ENCODE results near the gene CPA5. TPM values are rescaled to one million over a fixed set of nuclear protein-coding genes. Genes with fewer than 3 reads are reported as not detected.

The CPA5 gene
- total RNA-seq, 1 donor from 2014 or later, result not detected

- peak overlapping the region; percentile 88 for H3K27ac Mint-ChIP-seq
- Histone ChIP-seq H3K4me1 (peaks cover 29% of the 10 kb centered on the region), H2AFZ (replicated peaks) (peak overlapping the region; percentile 22), H3K79me2 (ENCODE audit: low read depth) (no peaks in the 10 kb centered on the region), H3K4me2 (peak overlapping the region; percentile 19), H3K27me3 (no peaks in the 10 kb centered on the region), H3K27ac (no peak overlapping the region), H4K20me1 (ENCODE audit: low read depth) (no peaks in the 10 kb centered on the region), H3K9me3 (ENCODE audit: low read depth) (no peaks in the 10 kb centered on the region), H3K36me3 (no peaks in the 10 kb centered on the region), H3K4me3 (no peak overlapping the region), H3K9ac (peak overlapping the region; percentile 38), H3F3A (ENCODE audit: low read depth) (no peaks in the 10 kb centered on the region)
- no peaks in the 10 kb centered on the region for H3K27me3 Mint-ChIP-seq (ENCODE audit: insufficient read depth, low read depth)
- H3K36me3 Mint-ChIP-seq, result peaks cover 28% of the 10 kb centered on the region
- no peak for TF ChIP-seq EZH2phosphoT487 (IDR thresholded peaks at IDR 0.05)
- no peak for TF ChIP-seq EZH2 (IDR thresholded peaks at IDR 0.05)
- TF ChIP-seq, protein P1, sequence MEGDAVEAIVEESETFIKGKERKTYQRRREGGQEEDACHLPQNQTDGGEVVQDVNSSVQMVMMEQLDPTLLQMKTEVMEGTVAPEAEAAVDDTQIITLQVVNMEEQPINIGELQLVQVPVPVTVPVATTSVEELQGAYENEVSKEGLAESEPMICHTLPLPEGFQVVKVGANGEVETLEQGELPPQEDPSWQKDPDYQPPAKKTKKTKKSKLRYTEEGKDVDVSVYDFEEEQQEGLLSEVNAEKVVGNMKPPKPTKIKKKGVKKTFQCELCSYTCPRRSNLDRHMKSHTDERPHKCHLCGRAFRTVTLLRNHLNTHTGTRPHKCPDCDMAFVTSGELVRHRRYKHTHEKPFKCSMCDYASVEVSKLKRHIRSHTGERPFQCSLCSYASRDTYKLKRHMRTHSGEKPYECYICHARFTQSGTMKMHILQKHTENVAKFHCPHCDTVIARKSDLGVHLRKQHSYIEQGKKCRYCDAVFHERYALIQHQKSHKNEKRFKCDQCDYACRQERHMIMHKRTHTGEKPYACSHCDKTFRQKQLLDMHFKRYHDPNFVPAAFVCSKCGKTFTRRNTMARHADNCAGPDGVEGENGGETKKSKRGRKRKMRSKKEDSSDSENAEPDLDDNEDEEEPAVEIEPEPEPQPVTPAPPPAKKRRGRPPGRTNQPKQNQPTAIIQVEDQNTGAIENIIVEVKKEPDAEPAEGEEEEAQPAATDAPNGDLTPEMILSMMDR (IDR thresholded peaks at IDR 0.05), result no peak
- no peak for DNase-seq (ENCODE audit: low spot score)
- no peaks in the 10 kb centered on the region for H3K9me3 Mint-ChIP-seq
- peaks cover 53% of the 10 kb centered on the region for H3K4me1 Mint-ChIP-seq
- H3K4me3 Mint-ChIP-seq, result no peak overlapping the region
Measured at GRCh38 chr7:130396109-130396508, 51.5 kb downstream of the CPA5 start.

DNA sequence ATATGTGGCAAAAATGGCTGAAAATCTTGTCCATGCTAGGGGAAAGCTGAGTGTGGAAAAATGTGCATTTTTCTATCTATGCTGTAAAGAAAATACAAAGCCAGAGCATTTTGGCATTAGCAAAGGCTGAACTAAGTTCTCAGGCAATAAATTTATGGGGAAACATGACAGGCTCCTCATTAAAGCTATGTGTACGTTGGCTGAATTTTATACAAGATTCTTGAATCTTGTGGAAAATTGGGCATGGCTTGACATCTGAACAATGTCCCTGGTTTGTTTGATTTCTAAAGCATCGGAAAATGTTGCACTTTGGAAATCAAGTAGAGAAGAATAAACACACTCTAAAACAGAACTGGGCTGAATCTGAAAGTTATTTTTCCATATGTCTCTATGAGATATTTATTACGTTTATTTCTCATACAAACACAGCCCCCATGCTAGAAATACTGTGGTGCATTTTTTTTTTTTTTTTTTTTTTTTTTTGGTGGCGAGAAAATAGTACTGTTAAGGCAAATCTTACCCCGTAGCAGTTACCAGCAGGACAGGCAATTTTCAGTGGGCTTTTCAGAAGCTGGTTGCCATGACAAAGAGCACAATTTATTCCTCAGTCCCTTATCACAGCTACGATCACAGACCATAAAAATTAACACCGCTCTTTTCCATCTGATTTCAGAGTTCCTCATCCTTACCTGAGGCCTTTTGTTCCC, 52.6 kb downstream of the CPA5 start:
- Histone ChIP-seq H3K9ac (no peak overlapping the region), H3K9me3 (ENCODE audit: low read depth) (no peaks in the 10 kb centered on the region), H3K4me2 (no peak overlapping the region), H3K79me2 (ENCODE audit: low read depth) (no peaks in the 10 kb centered on the region), H4K20me1 (ENCODE audit: low read depth) (no peaks in the 10 kb centered on the region), H3K4me3 (no peak overlapping the region), H3K27me3 (no peaks in the 10 kb centered on the region), H3K4me1 (peaks cover 29% of the 10 kb centered on the region), H3F3A (ENCODE audit: low read depth) (no peaks in the 10 kb centered on the region), H3K36me3 (no peaks in the 10 kb centered on the region), H3K27ac (no peak overlapping the region), H2AFZ (replicated peaks) (no peak overlapping the region)
- Mint-ChIP-seq H3K27me3 (ENCODE audit: insufficient read depth, low read depth) (no peaks in the 10 kb centered on the region), H3K4me1 (peaks cover 53% of the 10 kb centered on the region), H3K36me3 (peaks cover 28% of the 10 kb centered on the region), H3K4me3 (no peak overlapping the region), H3K9me3 (no peaks in the 10 kb centered on the region), H3K27ac (no peak overlapping the region)
- DNase-seq (ENCODE audit: low spot score), result no peak
- TF ChIP-seq, protein P1 (IDR thresholded peaks at IDR 0.05), result no peak
- TF ChIP-seq EZH2phosphoT487 (IDR thresholded peaks at IDR 0.05) (no peak), EZH2 (IDR thresholded peaks at IDR 0.05) (no peak)

DNA sequence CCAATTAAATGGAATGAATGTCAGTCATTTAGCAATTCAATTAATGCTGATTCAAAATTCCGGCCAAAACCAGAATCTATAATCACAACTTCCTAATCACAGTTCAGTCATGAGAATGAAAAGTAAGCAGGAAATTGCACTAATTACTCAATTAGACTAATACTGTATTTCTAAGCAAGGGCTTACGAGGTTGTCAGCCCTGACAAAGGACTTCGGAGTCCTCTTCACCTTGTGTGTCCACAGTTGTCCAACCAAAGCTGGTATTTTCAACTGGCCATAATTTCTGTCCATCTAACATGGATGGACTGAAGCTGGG, 53.1 kb downstream of the CPA5 start:
- Histone ChIP-seq H3F3A (ENCODE audit: low read depth) (no peaks in the 10 kb centered on the region), H4K20me1 (ENCODE audit: low read depth) (no peaks in the 10 kb centered on the region), H3K36me3 (no peaks in the 10 kb centered on the region), H3K4me2 (no peak overlapping the region), H3K27ac (no peak overlapping the region), H3K4me3 (no peak overlapping the region), H3K9me3 (ENCODE audit: low read depth) (no peaks in the 10 kb centered on the region), H3K79me2 (ENCODE audit: low read depth) (no peaks in the 10 kb centered on the region), H3K27me3 (no peaks in the 10 kb centered on the region), H3K4me1 (peaks cover 29% of the 10 kb centered on the region), H2AFZ (replicated peaks) (no peak overlapping the region), H3K9ac (no peak overlapping the region)
- no peak for DNase-seq (ENCODE audit: low spot score)
- TF ChIP-seq, protein P1 (IDR thresholded peaks at IDR 0.05), result no peak
- TF ChIP-seq EZH2 (IDR thresholded peaks at IDR 0.05), result no peak
- TF ChIP-seq EZH2phosphoT487 (IDR thresholded peaks at IDR 0.05), result no peak
- H3K27me3 Mint-ChIP-seq (ENCODE audit: insufficient read depth, low read depth), result no peaks in the 10 kb centered on the region
- H3K36me3 Mint-ChIP-seq, result peaks cover 32% of the 10 kb centered on the region
- no peak overlapping the region for H3K4me3 Mint-ChIP-seq
- peaks cover 49% of the 10 kb centered on the region for H3K4me1 Mint-ChIP-seq
- H3K9me3 Mint-ChIP-seq, result no peaks in the 10 kb centered on the region
- no peak overlapping the region for H3K27ac Mint-ChIP-seq
